A673 (cell line): Measurements from ENCODE around the gene TRPC4.

Source experiments
- EZH2 ChIP-seq: fragments of 200-600 bp; sonication (generic); IDR thresholded peaks from 2 replicates; pipeline ENCODE4 v1.6.1; 2017; ENCODE audit warnings: borderline replicate concordance, low read depth, mild to moderate bottlenecking, mixed read lengths, antibody characterized with exemption, low read length; ENCODE audit not compliant: poor library complexity, severe bottlenecking
- TF ChIP-seq, protein P1 (sequence below): fragments of 300-800, 200-600 bp; sonication (generic); conservative IDR thresholded peaks from 2 replicates; pipeline ENCODE4 v1.5.1; 2017; ENCODE audit warnings: low read depth, mild to moderate bottlenecking, antibody characterized with exemption, low read length, moderate library complexity, mixed read lengths

GRCh38 chr13:37863708-37864107, 5.9 kb downstream of the TRPC4 start:
- TF ChIP-seq, protein P1, sequence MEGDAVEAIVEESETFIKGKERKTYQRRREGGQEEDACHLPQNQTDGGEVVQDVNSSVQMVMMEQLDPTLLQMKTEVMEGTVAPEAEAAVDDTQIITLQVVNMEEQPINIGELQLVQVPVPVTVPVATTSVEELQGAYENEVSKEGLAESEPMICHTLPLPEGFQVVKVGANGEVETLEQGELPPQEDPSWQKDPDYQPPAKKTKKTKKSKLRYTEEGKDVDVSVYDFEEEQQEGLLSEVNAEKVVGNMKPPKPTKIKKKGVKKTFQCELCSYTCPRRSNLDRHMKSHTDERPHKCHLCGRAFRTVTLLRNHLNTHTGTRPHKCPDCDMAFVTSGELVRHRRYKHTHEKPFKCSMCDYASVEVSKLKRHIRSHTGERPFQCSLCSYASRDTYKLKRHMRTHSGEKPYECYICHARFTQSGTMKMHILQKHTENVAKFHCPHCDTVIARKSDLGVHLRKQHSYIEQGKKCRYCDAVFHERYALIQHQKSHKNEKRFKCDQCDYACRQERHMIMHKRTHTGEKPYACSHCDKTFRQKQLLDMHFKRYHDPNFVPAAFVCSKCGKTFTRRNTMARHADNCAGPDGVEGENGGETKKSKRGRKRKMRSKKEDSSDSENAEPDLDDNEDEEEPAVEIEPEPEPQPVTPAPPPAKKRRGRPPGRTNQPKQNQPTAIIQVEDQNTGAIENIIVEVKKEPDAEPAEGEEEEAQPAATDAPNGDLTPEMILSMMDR, result no peak
- no peak for TF ChIP-seq EZH2
